ENCODE results near the gene ARHGEF33.
"Not testable (repeated sequence)": the region's sequence is repeated elsewhere in the genome, so short reads cannot be mapped to it uniquely, and the experiment has no call there.

The ARHGEF33 gene

DNA sequence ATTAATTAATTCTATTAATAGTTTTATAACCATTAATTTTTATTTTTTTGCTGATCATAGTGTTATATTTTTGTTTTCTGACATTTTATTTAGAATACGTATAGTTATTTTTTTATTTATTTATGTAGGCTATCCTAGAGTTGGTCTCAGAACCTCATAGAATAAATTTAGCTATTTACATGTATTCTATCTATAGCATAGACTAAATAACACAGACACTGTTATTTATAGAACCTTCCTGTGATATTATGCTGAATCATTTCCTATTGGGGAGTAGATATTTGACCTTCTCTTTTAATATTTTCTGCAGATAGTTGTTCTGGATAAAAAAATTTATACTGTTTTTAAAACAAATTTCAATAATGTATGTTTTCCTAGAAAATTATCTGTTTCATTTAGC lies 20.2 kb downstream of the ARHGEF33 start:
- DNase-seq (ENCODE audit: low spot score), result no peak

DNA sequence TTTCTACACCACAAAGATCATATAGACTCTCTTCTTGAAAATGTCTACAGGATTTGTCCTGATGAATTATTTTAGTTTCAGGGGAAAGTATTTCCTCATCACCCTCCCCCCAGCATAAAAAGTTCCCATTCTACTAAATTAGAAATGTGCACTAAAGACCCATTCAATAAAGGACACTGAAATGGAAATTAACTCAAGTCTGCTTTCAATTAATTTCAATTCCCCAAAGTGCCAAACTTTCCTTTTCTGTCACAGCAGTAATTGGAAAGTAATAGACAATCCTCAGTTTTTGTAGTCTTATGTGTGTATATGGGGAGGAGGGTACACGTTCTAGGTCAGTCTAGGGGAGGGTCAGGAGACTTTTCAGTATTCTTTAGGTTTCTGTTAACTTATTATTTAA lies 21.5 kb downstream of the ARHGEF33 start:
- no peak for DNase-seq (ENCODE audit: low spot score)

DNA sequence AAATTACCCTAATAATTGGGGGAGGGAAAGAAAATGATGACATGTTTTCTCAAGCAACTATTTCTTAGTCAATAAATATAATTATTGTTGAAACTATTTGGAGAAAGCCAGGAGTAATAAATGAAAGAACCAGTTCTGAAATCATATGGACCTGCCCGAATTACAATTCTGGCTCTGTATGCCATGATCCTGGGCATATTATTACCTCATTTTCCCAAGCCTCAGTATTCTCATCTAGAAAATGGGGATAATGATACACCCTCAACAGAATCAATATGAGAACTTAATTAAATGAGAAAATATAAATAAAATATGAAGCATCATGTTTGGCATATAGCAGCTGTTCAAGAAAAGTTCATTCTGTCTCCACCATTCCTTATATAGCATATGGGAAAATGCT lies 22.9 kb downstream of the ARHGEF33 start:
- no peak for DNase-seq (ENCODE audit: low spot score)

DNA sequence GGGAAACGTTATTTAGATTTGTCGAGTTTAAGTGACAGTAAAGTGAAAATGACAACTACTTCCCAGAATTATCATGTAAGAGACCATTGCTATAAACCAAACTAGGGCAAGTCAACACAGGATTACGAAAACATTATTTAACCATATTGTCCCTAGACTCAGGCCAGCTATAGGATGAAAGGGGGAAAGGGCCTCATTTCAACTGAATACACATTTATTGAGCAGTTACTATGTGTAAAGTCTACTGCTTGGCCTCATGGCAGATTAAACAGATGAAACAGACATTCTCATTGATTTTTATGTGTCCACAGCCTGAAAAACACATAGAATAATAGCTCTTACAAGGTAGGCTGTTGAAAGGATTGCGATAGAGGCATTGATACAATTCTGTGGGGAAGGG lies 32.7 kb downstream of the ARHGEF33 start:
- no peak for DNase-seq (ENCODE audit: low spot score)

DNA sequence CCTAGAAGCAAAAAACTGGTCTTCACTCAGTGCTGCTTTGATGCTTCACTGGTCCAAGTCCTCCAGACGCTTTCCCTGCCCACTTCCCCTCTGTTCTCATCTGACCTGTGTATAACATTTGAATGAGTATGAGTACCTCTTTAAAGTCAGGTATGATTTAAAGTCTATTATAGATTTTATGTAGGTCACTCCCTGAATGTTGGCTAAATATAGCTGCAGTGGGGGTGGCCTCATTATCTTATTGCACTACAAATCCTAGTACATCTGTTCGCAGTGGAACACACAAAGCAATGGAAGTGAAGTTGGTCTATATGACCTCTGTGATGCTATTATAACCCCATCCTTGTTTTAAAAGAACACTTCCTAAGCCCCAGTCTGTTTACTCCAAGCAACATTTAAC lies 33.2 kb downstream of the ARHGEF33 start:
- DNase-seq (ENCODE audit: low spot score), result no peak

DNA sequence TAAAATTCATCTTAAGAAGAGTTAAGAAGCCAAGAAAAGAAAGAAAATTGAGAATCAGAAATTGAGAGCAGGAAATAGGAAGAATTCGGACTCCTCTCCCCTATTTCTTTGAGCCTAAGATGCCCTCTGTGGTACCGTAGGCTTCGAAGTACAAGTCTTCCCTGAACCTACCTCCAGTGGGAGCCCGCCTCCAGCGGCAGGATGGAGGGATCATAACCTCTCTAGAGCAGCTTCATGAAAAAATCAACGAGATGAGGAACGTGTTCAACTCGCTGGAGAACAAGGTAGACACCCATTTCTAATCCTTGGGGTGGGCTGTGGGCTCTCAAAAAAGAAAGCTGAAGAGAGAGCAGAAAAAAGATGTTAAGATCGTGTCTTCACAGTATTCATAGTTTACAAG lies 36.3 kb downstream of the ARHGEF33 start:
- DNase-seq (ENCODE audit: low spot score), result no peak

DNA sequence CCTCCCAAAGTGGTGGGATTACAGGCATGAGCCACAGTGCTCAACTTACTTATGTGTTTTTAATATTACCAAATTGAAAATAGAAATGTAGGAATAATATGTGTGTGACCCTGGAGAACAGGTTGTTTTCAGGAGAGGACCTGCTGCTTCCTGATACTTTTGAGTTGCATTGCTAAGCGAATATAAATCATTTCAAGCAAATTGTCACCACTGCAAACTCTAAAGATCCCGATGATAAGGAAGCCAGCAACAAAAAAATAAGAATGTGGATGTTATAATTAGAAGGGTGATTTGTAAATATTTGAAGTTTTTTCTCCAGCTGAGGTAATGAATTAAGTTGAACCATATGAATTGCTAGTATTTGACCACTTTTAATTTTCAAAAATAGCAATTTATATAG lies 40.9 kb downstream of the ARHGEF33 start:
- DNase-seq (ENCODE audit: low spot score), result no peak

DNA sequence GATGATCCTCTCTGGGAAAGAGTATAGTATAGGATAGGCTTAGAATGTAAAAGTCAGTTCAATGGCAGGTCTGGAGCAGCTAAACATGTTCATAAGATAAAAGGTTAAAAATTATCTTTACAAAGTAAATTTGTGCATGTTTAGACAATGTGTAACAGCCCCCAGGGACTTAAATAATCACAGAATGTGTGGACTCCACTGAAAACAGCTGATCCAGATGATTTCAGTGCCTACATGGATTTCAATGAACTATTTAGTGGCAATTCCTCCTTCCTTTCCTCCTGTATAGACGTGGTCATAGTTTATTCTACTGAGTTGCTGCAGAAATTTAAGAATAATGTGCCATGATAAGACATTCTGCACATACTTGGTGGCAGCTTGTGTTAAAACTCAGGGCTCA lies 42.9 kb downstream of the ARHGEF33 start:
- DNase-seq (ENCODE audit: low spot score), result no peak

DNA sequence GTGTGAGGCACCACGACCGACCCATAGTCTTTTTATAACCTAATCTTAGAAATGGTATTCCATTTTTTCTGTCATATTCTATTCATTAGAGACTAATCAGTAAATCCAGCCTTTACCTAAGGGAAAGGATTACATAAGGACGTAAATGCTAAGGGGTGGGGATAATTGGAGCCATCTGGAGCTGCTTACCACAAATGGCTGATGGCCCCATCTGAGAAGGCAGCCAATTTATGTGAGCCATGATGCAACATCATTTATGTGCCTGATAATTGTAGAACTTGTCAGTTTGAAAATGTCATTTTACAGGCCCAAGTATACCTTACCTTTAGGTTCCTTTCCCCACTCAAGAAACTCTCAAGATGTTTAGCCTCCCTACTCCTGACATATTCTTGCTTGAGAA lies 44.0 kb downstream of the ARHGEF33 start:
- DNase-seq (ENCODE audit: low spot score), result no peak

DNA sequence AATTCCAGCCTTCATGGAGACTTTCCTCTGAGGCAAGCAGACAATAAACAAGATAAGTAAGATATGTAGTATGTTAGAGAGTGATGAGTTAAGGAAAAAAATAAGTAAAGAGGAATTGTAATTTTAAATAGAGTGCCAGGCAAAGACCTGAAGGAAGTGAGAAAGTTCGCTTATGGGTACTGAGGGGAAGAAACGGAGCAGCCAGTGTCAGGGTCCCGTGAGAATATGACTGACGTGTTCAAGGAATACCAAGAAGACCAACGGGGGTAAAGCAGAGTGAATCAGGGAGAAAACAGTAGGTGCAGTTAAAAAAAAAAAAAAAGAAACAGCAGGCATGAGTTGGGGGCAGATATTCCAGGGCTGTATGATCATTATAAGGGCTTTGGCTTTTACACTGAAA lies 45.1 kb downstream of the ARHGEF33 start:
- DNase-seq (ENCODE audit: low spot score), result no peak

DNA sequence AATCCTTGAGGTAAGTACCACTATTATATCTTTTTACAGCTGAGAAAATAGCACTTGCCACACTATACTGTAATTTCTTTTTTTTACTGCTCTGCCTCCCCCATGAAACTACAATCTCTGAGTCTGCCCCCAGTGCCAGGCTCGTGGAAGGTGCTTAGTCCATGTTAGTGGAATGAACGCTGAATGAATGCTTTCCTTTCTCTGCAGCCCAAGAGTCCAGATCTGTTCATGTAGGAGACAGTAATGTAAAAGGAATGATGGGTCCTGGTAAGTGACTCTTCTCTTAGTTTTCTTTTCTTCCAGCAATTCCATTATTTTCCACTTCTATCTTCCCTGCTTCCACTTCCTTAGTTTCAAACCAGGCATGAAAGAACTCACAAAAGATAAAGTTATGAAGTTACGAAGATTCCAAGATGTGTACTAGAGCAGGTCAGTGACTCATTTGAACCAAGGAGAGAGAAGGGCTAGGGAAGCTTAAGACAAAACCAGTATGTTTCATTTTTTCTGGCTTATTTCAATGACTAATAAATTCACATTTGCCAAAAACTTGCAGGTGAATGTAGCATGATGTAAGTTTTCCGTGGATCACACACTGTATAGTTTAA lies 46.0 kb downstream of the ARHGEF33 start:
- DNase-seq (ENCODE audit: low spot score), result no peak

DNA sequence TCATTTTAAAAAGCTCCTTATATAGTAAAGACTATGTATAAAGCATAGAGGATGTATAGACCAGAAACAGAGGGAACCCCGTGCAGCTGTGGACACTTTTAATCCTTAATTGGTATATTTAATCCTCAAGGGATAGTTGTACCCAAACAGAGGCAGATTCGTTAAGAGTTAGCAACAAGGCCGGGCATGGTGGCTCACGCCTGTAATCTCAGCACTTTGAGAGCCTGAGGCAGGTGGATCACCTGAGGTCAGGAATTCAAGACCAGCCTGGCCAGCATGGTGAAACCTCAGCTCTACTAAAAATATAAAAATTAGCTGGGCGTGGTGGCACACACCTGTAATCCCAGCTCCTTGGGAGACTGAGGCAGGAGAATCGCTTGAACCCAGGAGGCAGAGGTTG lies 46.8 kb downstream of the ARHGEF33 start:
- DNase-seq (ENCODE audit: low spot score), result not testable (repeated sequence)

DNA sequence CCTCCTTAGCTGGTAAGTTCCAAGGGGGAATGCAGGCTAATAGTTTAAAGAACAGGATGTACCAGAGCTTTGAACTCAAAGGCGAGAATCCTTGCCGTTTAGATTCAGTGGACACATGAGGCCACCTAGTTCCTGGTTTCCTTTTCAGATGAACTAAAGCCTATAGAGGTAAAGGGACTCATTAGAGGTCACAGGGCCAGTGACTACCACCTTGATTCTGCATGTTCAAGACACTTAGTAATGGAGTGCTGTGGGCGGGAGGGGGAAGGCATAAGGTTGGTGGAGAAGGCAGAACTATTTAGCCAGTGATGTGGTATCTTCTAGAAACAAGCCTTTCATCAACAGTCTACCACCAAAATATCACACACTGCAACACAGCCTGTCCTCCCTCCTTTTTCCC lies 47.9 kb downstream of the ARHGEF33 start:
- no peak for DNase-seq (ENCODE audit: low spot score)

DNA sequence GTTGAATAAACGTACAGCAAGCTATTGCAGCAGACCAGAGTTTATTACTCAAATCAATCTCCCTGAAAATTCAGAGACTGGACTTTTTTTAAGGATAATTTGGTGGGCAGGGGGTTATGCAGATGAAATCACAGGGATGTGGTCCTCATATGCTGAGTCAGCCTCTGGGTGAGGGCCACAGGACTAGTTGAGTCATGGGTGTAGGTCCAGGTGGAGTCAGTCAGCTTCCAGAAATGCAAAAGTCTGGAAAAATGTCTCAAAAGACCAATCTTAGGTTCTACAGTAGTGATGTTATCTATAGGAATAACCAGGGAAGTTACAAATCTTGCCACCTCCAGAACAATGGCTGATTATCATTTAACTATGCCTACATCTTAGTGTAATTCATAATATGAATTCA lies 51.1 kb downstream of the ARHGEF33 start:
- DNase-seq (ENCODE audit: low spot score), result no peak

DNA sequence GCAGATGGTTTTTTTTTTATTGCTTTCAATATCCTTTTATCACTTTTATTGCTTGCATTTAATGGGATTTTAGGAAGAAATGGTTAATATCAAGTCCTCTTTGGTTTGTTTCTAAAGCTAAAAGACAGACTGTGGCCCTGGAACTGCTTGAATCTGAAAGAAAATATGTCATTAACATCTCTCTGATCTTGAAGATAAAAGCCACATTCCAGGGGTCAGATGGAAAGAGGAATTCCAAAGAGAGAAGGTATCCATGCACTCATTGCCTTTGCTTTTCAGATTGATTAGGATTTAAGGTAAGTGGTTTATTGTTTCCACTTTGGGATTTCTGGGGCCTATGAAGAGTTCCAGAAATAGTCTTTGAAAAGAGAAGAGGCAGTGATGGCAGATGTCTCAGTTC lies 54.1 kb downstream of the ARHGEF33 start:
- no peak for DNase-seq (ENCODE audit: low spot score)

DNA sequence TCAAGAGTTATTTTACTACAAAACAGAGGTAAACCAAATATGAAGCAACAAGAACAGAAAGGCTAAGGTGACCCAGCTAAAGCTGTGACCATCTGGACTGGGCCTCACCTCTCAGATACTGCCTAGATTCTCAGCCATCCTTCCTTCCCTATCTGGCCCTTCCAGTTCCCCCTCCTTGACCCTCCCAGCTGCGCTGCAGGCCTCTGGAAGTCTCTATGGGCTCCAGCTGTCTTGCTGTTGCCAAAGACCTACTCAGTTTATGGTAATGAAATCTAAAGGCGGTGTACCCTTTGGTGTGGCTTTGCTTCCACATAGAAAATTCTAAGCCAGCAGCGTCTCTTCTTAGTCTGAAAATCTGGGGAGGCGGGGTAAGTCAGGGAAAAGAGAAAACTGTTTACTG lies 55.7 kb downstream of the ARHGEF33 start:
- no peak for DNase-seq (ENCODE audit: low spot score)

DNA sequence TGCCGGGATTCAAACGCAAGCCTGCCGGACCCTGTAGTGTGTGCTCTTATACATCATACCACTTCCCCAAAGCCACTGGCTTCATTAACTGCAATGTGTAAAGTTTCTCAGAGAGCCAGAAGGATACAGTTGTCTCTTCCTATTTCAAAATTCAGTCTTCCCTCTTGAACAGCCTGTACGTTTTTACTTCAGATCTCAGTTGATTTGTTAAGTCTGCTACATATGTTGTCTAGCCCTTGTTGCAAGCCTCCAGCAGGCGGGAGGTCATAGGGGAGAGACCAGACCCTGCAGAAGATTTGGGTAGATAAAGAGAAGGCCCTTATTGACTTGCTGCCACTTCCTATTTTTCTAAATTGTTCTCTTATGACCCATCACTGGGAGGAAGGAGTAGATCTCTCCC lies 56.2 kb downstream of the ARHGEF33 start:
- DNase-seq (ENCODE audit: low spot score), result no peak

DNA sequence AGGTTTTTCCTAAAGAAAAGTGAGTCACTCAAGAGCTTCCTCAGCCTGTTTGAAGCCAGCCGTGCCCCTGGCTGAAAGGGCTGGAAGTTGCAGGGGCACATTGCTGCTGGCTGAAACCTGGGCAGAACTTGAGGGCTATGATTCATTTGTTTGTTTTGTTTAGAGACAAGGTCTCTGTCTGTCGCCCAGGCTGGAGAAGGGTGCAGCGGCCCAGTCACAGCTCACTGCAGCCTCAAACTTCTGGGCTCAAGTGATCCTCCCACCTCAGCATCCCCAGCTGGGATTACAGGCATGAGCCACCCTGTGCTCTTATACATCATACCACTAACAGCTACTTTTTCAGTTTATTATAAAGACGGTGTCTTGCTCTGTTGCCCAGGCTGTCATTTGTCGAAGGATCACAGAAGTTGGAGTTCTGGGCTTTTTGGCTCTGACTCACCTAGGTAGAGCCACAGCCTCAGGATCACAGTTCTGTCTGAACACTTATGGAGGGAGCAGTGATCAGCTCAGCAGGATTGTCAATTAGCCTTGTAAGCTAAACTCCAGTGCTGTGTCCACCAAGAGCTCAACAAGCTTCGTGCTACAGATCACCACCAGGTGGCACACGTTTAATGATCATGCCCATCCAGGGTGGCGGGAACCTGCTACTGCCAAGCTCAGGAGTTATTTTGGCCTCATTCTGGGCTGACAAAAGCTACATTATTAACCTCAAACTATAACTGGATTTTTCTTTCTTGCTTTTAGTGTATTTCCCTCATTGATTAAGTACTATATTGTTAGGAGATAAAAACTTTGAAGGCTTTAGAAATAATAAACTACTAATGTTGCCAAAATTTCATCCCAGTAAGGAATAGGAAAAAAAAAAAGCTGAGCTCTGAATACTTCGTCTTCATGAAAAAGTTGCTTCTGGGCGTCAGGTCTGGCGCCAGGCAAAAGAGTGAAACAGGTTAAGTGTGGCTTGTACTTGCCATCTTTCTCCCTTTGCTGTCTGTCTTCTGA lies 57.9 kb downstream of the ARHGEF33 start:
- DNase-seq (ENCODE audit: low spot score), result peak; percentile 77

DNA sequence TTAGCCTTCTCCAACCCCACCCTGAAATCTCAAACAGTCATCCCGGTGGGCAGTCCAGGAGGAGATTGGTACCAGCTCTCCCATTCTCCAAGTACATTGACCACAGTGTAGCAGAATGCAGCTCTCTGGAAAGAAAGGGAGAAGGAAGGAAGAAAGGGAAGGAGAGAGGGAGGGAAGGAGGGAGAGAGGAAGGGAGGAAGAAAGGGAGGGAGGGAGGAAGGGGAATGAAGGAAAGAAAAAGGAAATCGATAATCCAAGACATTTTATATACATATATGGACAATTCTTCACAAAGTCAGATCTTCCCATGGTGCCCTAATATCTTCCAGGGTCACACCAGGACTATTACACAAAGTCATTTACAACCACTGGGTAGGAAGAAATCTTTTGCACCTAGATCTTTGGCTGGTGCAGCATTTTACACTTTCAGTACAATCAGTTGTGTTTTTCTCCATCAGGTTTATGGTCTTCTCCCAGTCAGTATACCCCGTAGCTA lies 58.8 kb downstream of the ARHGEF33 start:
- no peak for DNase-seq (ENCODE audit: low spot score)

DNA sequence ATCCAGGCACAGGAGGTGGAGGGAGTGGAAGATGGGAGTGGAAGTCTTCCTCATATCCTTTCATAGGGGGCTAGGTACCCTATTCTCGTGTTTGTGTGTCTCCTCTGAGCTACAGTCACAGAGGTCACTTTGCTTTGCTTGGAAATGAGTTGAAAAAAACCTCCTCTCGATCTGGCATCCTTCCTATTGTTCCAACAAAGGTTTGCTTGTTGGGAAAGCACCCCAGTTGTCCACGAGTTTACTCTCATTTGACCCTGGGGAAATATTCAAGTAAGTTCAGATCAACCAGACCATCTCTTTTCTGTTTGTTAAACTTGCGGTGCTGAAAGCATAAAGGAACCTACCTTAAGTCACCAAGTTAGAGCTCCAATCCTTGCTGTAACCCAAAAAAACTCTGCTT lies 59.3 kb downstream of the ARHGEF33 start:
- DNase-seq (ENCODE audit: low spot score), result no peak

DNA sequence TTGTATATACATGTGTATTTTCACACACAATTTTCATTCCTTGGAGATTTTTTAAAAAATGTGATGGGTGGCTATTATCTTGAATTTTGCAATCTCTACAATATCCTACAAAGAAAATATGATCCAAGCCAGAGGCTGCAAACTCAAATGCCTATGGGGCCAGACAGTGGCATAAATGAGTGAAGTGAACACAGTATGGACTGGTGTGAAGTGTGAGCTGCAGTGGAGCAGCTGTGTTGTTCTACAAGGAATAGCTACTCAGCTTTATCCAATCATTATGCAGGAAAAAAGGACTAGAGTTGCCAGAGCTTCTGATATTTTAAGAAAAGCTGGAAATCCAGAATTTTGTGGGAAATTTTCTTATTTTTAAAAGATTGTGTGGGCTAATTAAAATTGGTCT lies 62.1 kb downstream of the ARHGEF33 start:
- no peak for DNase-seq (ENCODE audit: low spot score)

DNA sequence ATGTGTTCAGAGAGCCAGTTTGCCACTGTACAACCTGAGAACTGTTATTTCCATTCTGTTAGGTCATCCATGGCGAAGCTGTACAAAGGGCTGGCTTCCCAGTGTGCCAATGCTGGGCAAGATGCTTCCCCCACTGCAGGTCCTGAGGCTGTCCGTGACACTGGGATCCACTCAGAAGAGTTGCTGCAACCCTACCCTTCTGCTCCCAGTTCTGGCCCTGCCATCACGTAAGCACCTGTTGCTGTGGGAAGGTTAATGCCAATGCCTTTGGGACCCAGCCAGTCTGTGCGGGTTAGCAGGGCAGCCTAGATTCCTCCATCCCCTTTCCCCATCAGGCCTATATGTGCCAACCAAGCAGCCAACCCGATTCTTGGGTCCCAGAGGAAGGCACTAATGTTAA lies 68.3 kb downstream of the ARHGEF33 start:
- no peak for DNase-seq (ENCODE audit: low spot score)

DNA sequence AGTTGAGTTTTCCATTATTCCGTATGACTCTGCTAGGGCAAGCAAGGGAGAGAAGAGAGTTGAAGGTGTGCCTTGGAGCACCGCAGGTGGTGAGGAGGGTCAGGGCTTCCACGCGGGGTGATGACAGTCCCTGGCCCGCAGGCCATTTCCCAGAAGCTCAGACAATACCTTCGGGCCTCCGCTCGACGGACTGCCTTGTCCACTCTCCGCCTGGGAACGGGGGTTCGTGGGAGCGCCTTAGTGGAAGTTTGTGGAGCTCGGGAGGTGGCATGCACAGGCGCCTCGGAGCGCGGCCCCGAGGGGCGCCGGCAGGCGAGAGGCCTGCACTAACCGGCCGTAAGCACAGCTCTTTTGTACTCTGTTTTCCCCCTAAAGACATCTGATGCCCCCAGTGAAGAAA lies 69.8 kb downstream of the ARHGEF33 start:
- no peak for DNase-seq (ENCODE audit: low spot score)

Measured in cerebellar cortex (tissue), 1 donor.